ENCODE results near the gene PTPRZ1. TPM values are rescaled to one million over a fixed set of nuclear protein-coding genes. Genes with fewer than 3 reads are reported as not detected.

The PTPRZ1 gene
- total RNA-seq, 1 donor from 2014 or later: 154 TPM

GRCh38 chr7:121831801-121832200 is 41.2 kb upstream of the PTPRZ1 start:
- no peak overlapping the region for H3K27ac ChIP-seq
- peaks cover 6% of the 10 kb centered on the region for H3F3A ChIP-seq (ENCODE audit: low read depth)
- peaks cover 21% of the 10 kb centered on the region for H3K4me1 Mint-ChIP-seq
- no peaks in the 10 kb centered on the region for H3K9me3 ChIP-seq (ENCODE audit: low read depth)
- peak overlapping the region; percentile 2 for H3K4me2 ChIP-seq
- no peak overlapping the region for H2AFZ ChIP-seq (replicated peaks)
- no peak overlapping the region for H3K27ac Mint-ChIP-seq
- no peaks in the 10 kb centered on the region for H4K20me1 ChIP-seq (ENCODE audit: low read depth)
- no peaks in the 10 kb centered on the region for H3K36me3 ChIP-seq
- no peak for TF ChIP-seq EZH2phosphoT487 (IDR thresholded peaks at IDR 0.05)
- H3K27me3 ChIP-seq: no peaks in the 10 kb centered on the region
- H3K9ac ChIP-seq: no peak overlapping the region
- no peaks in the 10 kb centered on the region for H3K36me3 Mint-ChIP-seq
- peaks cover 23% of the 10 kb centered on the region for H3K4me1 ChIP-seq
- H3K4me3 ChIP-seq: no peak overlapping the region
- H3K4me3 Mint-ChIP-seq: no peak overlapping the region
- no peaks in the 10 kb centered on the region for H3K79me2 ChIP-seq (ENCODE audit: low read depth)
- peaks cover 4% of the 10 kb centered on the region for H3K9me3 Mint-ChIP-seq
- no peak for DNase-seq (ENCODE audit: low spot score)
- peaks cover 3% of the 10 kb centered on the region for H3K27me3 Mint-ChIP-seq (ENCODE audit: insufficient read depth, low read depth)

GRCh38 chr7:121832347-121832746 is 40.6 kb upstream of the PTPRZ1 start:
- H3K9ac ChIP-seq: no peak overlapping the region
- TF ChIP-seq, protein P1, sequence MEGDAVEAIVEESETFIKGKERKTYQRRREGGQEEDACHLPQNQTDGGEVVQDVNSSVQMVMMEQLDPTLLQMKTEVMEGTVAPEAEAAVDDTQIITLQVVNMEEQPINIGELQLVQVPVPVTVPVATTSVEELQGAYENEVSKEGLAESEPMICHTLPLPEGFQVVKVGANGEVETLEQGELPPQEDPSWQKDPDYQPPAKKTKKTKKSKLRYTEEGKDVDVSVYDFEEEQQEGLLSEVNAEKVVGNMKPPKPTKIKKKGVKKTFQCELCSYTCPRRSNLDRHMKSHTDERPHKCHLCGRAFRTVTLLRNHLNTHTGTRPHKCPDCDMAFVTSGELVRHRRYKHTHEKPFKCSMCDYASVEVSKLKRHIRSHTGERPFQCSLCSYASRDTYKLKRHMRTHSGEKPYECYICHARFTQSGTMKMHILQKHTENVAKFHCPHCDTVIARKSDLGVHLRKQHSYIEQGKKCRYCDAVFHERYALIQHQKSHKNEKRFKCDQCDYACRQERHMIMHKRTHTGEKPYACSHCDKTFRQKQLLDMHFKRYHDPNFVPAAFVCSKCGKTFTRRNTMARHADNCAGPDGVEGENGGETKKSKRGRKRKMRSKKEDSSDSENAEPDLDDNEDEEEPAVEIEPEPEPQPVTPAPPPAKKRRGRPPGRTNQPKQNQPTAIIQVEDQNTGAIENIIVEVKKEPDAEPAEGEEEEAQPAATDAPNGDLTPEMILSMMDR (IDR thresholded peaks at IDR 0.05): no peak
- no peak for TF ChIP-seq EZH2phosphoT487 (IDR thresholded peaks at IDR 0.05)
- no peak for TF ChIP-seq EZH2 (IDR thresholded peaks at IDR 0.05)
- Mint-ChIP-seq H3K9me3 (peaks cover 4% of the 10 kb centered on the region), H3K4me3 (no peak overlapping the region), H3K4me1 (peaks cover 23% of the 10 kb centered on the region), H3K36me3 (no peaks in the 10 kb centered on the region), H3K27me3 (ENCODE audit: insufficient read depth, low read depth) (peaks cover 3% of the 10 kb centered on the region), H3K27ac (no peak overlapping the region)
- H3K27me3 ChIP-seq: no peaks in the 10 kb centered on the region
- no peak overlapping the region for H3K4me2 ChIP-seq
- no peak overlapping the region for H3K27ac ChIP-seq
- peaks cover 6% of the 10 kb centered on the region for H3F3A ChIP-seq (ENCODE audit: low read depth)
- no peaks in the 10 kb centered on the region for H4K20me1 ChIP-seq (ENCODE audit: low read depth)
- no peaks in the 10 kb centered on the region for H3K79me2 ChIP-seq (ENCODE audit: low read depth)
- no peak overlapping the region for H3K4me3 ChIP-seq
- peaks cover 28% of the 10 kb centered on the region for H3K4me1 ChIP-seq
- no peak for DNase-seq (ENCODE audit: low spot score)
- no peak overlapping the region for H2AFZ ChIP-seq (replicated peaks)
- no peaks in the 10 kb centered on the region for H3K36me3 ChIP-seq
- H3K9me3 ChIP-seq (ENCODE audit: low read depth): no peaks in the 10 kb centered on the region

DNA sequence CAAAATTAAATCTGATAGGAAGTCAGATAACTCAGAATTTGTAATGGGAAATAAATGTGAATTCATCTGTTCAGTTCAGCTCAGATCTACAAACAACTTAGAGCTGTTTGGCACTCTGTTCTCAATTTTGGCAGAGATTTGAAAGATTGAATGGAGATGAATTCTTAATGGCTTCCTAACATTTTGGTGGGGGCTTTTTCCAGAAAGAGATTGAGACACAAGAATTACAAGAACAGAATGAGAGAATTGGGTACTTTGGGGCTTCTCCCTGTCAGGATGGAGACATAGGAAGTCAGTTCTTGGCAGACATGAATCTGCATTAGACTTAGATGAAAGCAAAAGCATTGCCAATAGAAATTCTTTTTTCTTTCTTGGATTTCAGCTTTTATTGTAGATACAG is 39.0 kb upstream of the PTPRZ1 start:
- Histone ChIP-seq H3K27me3 (no peaks in the 10 kb centered on the region), H4K20me1 (ENCODE audit: low read depth) (no peaks in the 10 kb centered on the region), H3K4me1 (peaks cover 33% of the 10 kb centered on the region), H2AFZ (replicated peaks) (no peak overlapping the region), H3K4me2 (no peak overlapping the region), H3K4me3 (no peak overlapping the region), H3K36me3 (no peaks in the 10 kb centered on the region), H3K9me3 (ENCODE audit: low read depth) (no peaks in the 10 kb centered on the region), H3K27ac (no peak overlapping the region), H3K79me2 (ENCODE audit: low read depth) (no peaks in the 10 kb centered on the region), H3F3A (ENCODE audit: low read depth) (peaks cover 6% of the 10 kb centered on the region), H3K9ac (no peak overlapping the region)
- H3K36me3 Mint-ChIP-seq: no peaks in the 10 kb centered on the region
- TF ChIP-seq EZH2 (IDR thresholded peaks at IDR 0.05): no peak
- TF ChIP-seq, protein P1 (IDR thresholded peaks at IDR 0.05): no peak
- no peak for TF ChIP-seq EZH2phosphoT487 (IDR thresholded peaks at IDR 0.05)
- DNase-seq (ENCODE audit: low spot score): no peak
- H3K27me3 Mint-ChIP-seq (ENCODE audit: insufficient read depth, low read depth): peaks cover 3% of the 10 kb centered on the region
- peaks cover 4% of the 10 kb centered on the region for H3K9me3 Mint-ChIP-seq
- H3K4me1 Mint-ChIP-seq: peaks cover 29% of the 10 kb centered on the region
- no peak overlapping the region for H3K27ac Mint-ChIP-seq
- H3K4me3 Mint-ChIP-seq: no peak overlapping the region

DNA sequence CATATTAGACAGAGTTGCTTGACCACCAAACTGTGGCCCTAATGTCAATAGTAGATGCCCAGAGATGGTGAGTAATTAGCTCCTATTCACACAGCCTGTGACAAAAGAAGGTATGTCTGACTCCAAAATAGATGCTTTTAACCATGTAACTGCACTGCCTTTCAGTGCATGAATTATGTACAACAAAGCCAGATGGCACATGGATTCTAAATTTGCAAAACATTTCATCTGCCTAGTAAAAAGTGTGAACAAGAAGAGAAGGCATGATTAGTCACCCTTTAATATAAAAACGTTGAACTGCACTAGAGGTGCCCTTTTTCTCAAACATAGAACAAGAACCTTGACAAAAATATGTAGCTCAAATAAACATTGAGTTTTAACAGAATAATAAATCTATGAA is 35.5 kb upstream of the PTPRZ1 start:
- Histone ChIP-seq H4K20me1 (ENCODE audit: low read depth) (no peaks in the 10 kb centered on the region), H3K9me3 (ENCODE audit: low read depth) (no peaks in the 10 kb centered on the region), H3K36me3 (no peaks in the 10 kb centered on the region), H3K4me1 (peaks cover 16% of the 10 kb centered on the region), H3K9ac (no peak overlapping the region), H3K79me2 (ENCODE audit: low read depth) (no peaks in the 10 kb centered on the region), H3K27me3 (no peaks in the 10 kb centered on the region), H3K4me3 (no peak overlapping the region), H3K4me2 (no peak overlapping the region), H2AFZ (replicated peaks) (peak overlapping the region; percentile 22), H3K27ac (no peak overlapping the region), H3F3A (ENCODE audit: low read depth) (peaks cover 6% of the 10 kb centered on the region)
- peaks cover 14% of the 10 kb centered on the region for H3K4me1 Mint-ChIP-seq
- peak overlapping the region; percentile 89 for H3K27ac Mint-ChIP-seq
- TF ChIP-seq, protein P1 (IDR thresholded peaks at IDR 0.05): no peak
- TF ChIP-seq EZH2 (IDR thresholded peaks at IDR 0.05) (no peak), EZH2phosphoT487 (IDR thresholded peaks at IDR 0.05) (no peak)
- peaks cover 3% of the 10 kb centered on the region for H3K27me3 Mint-ChIP-seq (ENCODE audit: insufficient read depth, low read depth)
- no peak overlapping the region for H3K4me3 Mint-ChIP-seq
- no peaks in the 10 kb centered on the region for H3K36me3 Mint-ChIP-seq
- no peak for DNase-seq (ENCODE audit: low spot score)
- H3K9me3 Mint-ChIP-seq: peaks cover 16% of the 10 kb centered on the region
